Tibial nerve (tissue), 4 donors: ENCODE results near the gene LRRC4B.

ENCODE experiments used
- CTCF ChIP-seq, 5 experiments: fragments of 200-600 bp in 3 of 5; fragments of 450-650 bp in 2 of 5; sonication (generic) in 3 of 5; IDR thresholded peaks; one replicate each; pipeline ENCODE4 v1.5.1; 2016 to 2019; ENCODE audit warnings: antibody characterized with exemption in 5 of 5, mild to moderate bottlenecking in 3 of 5, moderate library complexity in 2 of 5
- EP300 ChIP-seq, 2 donors: sonication (generic); formaldehyde crosslinking; IDR thresholded peaks; one replicate each; pipeline ENCODE4 v1.6.1; 2017; ENCODE audit warnings: antibody characterized with exemption in 2 of 2, mild to moderate bottlenecking in 1 of 2
- POLR2A ChIP-seq, 2 donors: fragments of 450-650 bp; IDR thresholded peaks; one replicate each; pipeline ENCODE4 v1.6.1; 2017; ENCODE audit warnings: antibody characterized with exemption in 2 of 2, mild to moderate bottlenecking in 2 of 2, moderate library complexity in 2 of 2

- TF ChIP-seq CTCF (IDR thresholded peaks at IDR 0.05), result no peak
- no peak for TF ChIP-seq EP300 (IDR thresholded peaks at IDR 0.05)
- TF ChIP-seq POLR2A (IDR thresholded peaks at IDR 0.05), result no peak
Observed at GRCh38 chr19:50549927-50550593, 18.2 kb downstream of the LRRC4B start.
